HG02588 (cell line): Measurements from ENCODE around the gene PRKAR1B.
"Not testable (repeated sequence)": the region's sequence is repeated elsewhere in the genome, so short reads cannot be mapped to it uniquely, and the experiment has no call there.

Experiments
- ATAC-seq: cut with Tn5 transposase; IDR thresholded peaks from one replicate; pipeline ENCODE4 v1.9.1; 2021; ENCODE audit warnings: mild to moderate bottlenecking, moderate library complexity; ENCODE audit not compliant: unreplicated experiment

Gene PRKAR1B

DNA sequence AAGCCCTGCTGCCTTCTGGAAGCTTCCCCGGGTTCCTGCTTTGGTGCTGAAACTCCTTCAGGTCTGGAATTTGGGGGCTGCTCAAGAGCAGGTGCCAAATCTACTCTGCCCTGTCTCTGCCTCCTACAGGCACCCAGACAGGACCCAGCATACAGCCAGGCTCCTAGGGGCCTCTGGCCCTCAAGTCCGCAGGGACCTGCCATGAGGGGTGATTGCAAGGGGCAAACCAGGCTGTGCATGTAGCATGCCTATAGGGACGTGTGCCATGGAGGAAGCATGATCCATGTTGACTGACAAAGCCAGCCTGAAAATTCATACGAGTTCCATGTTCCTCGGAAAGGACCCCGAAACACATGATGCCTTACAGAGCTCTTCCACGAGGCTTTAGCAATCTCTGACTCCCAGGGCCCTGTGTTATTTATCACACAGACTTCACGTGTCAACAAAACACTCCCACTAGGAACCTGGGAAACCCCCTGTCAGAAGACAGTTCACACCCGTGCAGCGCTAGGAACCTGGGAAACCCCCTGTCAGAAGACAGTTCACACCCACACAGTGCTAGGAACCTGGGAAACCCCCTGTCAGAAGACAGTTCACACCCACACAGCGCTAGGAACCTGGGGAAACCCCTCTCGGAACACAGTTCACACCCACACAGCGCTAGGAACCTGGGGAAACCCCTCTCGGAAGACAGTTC is 75.9 kb downstream of the PRKAR1B start:
- ATAC-seq: no peak

DNA sequence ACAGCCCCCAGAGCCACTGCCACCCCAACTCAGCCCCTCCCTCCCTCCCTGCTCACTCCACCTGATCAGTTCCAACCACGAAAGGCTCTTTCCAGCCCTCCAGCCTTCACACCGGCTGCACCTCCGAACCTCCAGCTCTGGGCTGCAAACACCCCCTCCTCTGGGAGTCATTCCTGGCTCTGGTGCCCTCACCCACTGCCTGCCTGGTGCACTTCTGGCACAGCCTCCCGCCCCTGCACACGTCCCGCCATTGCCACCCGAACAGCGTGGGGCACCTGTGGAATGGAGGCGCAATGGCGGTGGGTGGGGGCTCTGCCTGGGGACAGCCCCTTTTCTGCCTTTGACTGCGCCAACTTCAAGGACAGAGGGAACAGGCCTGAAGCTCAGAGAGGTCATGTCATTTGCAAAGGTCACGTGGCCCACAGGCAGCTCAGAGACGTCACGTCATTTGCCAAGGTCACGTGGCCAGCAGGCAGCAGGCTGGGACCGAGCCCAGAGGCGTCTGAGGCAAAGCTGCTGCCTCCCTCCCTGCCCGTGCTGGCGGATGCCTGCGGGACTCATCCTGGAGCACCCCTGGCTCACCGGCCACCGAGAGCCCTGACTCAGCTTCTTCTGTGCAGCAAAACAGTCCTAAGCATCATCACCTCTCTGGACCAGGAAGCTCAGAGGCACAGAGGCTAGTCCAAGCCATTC is 76.6 kb downstream of the PRKAR1B start:
- ATAC-seq: no peak

DNA sequence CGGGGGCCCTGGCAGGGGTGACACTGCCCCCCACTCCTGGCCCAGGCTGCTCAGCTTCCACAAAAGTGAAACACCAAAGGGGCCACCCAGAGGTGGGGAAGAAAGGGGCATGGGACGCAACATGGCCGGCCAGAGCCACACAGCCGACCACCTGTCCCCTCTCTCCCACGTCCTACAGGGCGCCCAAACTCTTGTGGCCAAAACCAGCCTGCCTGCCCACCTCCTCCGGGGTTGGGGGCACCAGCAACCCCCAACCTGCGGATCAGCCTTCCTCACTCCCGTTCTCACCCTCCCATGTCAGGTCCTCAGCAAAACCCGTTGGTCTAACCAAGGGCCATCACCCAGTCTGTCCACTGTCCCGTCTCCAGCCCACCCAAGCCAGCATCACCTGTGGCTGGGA is 80.1 kb downstream of the PRKAR1B start:
- ATAC-seq: no peak

DNA sequence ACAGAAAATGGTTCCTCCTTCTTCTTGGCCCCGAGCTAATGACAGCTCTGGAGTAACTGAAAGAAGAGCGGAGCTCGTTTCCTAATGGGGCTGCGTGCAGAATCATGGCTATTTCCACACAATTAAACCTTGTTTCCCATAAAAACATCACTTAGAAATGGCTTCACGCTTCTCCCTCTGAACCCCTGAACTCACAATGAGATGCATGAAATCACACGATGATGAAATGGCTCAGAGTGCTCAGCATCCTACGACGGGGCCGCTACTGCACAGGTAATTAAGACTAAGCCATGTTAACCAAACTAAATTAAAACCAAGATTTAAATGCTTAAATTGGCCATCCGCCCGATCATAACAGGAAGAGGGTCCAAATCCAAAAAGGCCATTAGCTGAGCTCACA is 80.6 kb downstream of the PRKAR1B start:
- ATAC-seq: no peak

DNA sequence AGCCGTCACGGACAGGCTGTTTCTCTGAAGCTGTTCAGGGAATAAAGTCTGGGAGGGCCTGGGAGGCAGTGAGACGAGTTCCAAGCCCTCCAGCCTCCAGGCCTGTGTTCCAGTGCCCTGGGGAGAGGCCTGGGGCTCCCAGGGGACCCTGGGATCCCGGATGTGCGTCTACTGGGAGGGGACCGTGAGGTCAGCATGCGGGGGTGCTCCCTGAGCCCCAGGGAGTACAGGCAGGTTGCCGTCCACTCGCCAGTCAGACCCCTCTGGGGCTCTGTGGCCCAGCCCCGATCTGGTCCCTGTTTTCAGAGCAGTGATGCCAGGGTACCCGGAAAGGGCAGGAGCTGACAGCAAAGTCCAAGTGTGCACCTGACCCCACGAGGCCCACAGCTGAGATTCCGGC is 81.5 kb downstream of the PRKAR1B start:
- ATAC-seq: no peak

DNA sequence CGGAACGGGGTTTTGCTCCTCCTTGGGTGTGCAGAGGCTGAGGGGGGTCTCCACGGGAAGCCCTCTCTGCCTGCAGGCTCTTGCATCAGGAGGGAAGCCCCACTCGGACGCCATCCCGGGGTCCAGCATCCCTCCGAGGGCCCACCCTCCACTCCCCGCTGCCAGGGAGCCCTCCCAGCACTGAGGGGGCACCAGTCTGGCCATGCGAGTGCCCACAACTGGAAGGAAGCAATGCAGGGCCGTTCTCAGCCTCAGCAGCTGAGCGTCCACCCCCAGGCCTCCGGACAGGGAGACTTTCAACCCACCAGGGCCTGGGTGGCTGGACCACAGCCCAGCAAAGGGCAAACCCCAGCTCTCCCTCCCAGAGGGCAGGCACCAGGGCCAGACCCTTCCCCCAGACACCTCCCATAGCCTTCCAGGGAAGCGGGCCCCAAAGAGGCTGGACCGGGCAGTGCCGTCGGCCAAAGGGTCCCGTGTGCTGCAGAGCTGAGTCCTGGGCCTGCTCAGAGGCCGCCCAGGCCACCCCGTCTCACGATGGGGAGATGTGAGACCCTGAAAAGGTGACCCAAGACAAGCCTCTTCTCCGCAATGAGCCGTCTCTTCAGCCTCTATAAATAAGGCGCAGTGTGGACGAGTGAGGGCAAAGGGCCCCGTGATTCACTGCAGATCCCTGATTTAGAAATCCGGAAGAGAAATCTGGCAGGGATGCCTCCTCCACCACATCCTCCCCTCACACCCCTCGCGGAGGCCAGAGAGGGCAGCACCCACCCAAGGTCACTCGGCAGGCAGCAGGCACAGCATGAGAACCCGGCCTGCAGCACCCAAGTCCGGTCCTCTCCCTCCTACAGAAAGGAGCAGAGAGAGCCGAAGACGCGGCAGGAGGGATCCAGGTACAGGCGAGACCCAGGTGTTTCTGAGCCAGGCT is 82.4 kb downstream of the PRKAR1B start:
- ATAC-seq: no peak

DNA sequence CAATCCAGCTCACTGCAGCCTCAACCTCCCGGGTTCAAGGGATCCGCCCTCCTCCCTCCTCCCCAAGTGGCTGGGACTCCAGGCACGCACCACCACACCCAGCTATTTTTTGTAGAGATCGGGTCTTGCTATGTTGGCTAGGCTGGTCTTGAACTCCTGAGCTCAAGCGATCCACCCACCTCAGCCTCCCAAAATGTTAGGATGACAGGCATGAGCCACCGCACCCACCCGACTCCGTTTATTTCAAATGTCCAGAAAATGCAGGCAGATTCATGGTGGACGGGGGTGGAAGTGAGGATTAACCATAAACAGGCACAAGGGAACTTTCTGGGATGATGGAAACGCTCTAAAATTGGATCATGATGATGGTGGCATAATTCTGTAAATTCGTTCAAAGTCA is 85.1 kb downstream of the PRKAR1B start:
- no peak for ATAC-seq

DNA sequence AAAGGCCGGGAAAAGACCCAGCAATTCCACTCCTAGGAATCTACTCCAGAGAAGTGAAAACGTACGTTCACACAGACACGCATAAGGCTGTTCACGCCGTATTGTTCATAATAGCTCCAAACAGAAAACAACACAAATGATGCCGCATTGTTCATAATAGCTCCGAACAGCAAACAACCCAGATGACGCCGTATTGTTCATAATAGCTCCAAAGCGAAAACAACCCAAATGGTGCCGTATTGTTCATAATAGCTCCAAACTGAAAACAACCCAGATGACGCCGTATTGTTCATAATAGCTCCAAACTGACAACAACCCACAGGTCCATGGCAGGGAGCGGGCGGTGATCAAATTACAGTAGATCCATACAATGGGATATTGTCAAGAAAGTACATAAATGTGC is 85.8 kb downstream of the PRKAR1B start:
- no peak for ATAC-seq

DNA sequence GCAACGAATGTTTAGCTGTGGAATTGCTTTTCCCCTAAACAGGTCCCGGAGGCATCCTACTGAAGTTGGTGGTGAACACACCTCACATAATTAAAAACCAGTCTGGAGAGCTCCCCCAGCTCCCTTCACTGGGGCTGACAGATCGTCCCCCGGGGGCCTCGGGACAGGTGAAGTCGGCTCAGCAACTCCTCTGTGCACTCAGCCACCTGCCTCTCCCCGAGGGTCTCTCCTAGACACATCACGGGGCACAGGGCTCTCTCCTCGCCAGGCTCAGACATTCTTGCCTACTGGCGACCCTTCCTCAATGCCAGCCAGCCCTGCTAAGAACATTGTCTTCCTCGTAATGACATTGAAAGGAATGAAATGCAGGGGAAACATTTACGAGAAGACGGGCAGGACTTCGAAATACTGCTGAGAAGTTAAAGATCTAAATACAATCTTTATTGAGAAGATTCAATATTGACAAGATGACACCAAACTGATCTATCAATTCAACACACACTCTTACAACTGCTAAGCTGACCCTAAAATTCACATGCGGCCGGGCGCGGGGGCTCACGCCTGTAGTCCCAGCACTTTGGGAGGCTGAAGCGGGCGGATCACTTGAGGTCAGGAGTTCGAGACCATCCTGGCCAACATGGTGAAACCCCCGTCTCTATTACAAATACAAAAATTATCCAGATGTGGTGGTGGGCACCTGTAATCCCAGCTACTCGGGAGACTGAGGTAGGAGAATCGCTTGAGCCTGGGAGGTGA is 88.6 kb downstream of the PRKAR1B start:
- no peak for ATAC-seq

DNA sequence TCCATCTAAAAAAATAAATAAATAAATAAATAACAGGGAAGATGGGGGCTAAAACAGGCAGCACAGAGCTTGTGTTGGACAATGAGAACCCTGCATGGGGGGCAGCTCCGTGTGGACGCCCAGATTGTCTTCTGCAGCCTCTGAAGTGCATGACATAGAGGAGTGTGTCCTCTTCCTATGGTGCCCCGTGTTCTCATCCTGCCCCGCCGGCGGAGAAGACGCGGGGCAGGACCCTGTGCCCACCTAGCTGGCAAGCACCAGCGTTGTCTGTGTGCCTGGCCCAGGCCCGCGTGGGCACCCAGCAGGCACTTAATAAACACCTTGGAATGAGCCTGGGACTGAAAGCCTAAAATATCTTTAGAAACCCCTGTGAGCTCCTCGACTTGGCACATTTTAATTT is 89.3 kb downstream of the PRKAR1B start:
- no peak for ATAC-seq

DNA sequence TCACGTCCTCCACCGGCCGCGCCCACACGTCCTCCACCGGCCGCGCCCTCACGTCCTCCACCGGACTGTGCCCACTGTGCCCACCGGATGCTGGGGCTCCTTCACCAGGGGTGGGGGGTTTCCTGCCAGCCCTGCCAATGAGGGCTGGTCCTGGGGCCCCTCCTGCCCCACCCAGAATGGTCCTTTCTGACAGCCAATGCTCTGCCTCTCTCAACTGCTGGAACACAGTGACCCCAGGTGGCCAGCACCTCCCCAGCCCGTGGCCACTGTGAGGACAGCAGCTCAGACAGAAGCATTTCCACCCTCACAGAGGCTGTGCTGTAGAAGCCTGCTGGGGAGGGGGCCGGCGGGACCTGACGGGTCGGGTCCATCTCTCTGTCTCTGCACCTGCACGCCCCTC is 90.7 kb downstream of the PRKAR1B start:
- no peak for ATAC-seq

DNA sequence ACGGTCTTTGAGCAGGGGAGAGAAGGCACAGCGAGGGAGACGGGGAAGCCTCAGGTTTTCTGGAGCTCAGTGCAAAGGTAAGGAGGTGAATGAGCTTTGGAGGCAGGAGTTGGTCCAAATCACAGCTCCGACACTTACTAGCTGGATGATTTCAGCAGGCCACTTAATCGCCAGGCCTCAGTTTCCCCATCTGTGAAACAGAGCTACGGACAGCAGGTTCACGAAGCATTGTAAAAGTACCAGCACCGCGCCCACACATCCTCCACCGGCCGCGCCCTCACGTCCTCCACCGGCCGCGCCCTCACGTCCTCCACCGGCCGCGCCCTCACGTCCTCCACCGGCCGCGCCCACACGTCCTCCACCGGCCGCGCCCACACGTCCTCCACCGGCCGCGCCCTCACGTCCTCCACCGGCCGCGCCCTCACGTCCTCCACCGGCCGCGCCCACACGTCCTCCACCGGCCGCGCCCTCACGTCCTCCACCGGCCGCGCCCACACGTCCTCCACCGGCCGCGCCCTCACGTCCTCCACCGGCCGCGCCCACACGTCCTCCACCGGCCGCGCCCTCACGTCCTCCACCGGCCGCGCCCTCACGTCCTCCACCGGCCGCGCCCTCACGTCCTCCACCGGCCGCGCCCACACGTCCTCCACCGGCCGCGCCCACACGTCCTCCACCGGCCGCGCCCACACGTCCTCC is 91.2 kb downstream of the PRKAR1B start:
- not testable (repeated sequence) for ATAC-seq

DNA sequence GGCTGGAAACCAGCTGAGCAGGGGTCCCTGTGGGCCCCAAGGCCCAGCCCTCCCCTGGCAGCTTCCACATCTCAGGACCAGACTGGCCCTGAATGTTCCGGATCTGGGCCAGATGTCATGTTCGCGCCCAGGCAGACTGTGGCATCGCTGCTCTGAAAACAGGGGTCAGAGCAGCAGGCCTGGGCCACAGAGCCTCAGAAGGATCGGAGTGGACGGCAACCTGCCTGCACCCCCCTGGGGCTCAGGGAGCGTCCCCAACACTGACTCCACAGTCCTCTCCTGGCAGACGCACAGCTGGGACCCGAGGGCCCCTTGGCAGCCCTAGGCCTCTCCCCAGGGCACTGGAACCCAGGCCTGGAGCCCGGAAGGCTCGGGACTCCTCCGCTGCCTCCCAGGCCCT is 91.9 kb downstream of the PRKAR1B start:
- ATAC-seq: no peak

DNA sequence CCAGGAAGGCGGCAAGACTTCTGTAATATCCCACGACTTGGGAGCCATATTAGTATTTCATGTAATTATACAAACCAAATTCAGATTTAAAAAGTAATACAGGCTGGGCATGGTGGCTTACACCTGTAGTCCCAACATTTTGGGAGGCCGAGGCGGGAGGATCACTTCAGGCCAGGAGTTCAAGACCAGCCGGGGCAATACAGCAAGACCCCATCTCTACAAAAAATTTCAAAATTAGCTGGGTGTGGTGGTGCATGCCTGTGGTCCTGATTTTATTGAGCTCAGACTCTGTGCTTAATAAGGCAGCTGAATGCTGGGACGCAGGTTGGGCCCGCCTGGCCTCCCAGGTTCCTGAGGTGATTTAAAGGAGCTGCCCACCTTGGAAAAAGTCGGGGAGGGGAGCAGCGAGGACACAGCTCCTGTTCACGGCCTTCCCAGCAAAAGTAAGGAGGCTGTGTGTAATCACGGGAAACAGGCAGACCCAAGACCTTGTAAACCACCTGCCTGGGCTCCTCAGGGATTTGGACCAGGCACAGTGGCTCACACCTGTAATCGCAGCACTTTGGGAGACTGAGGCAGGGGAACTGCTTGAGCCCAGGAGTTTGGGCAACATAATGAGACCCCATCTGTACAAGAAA is 93.6 kb downstream of the PRKAR1B start:
- ATAC-seq: no peak

DNA sequence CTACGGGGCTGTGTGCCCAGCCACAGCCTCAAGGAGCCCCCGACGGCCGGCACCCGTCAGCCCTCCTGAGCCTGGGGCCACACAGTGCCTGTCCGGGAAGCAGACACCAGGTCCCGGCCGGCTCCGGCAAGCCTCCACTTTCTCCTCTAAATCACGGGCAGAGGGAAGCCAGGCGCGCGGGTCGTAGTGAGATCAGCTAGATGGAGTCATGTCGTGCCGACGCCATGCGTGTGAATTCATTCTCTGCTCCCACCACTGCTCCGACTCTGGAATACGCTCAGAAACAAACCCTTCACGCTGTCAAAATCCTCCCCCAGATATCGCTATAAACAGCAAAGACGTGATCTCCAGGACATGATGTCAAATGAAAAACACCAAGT is 94.3 kb downstream of the PRKAR1B start:
- no peak for ATAC-seq

DNA sequence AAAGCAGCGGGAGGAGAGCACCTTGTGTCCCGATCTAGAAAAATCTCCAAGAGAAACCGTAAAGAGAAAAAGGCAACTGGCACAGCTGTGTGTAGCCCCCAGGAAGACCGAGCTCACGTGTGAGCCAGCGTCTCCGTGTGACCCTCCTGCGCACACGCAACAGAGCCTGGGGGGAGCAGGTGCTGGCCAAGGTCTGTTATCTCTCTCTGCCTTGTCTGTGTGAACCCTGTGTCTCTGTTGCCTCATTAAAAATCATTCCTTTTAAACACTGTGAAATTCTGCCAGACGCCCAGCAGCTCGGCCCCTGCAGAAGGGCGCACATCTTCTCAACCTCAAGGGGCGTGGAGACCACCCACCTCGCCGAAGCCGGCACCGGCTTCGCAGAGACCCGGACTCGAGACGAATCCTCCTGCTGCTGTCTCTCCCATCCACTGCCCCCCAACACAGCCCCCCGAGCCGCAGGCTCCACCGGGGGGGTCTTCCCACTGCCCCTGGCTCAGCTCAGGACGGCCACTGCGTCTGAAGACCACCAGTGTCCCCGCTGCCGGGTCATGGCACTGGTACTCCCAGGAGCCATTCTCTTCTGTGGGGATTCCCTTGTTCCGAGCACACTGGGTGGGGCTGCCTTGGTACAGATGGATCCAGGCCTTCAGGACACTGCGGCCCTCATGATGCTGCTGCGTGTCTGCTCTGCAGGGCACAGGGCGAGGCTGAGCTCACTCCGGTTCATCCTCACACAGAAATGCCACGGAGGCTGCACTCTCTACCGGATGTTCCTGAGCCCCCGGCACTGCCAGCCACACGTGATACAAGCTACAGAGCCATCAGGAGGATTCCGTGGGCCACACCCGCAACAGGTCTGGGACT is 94.9 kb downstream of the PRKAR1B start:
- no peak for ATAC-seq

DNA sequence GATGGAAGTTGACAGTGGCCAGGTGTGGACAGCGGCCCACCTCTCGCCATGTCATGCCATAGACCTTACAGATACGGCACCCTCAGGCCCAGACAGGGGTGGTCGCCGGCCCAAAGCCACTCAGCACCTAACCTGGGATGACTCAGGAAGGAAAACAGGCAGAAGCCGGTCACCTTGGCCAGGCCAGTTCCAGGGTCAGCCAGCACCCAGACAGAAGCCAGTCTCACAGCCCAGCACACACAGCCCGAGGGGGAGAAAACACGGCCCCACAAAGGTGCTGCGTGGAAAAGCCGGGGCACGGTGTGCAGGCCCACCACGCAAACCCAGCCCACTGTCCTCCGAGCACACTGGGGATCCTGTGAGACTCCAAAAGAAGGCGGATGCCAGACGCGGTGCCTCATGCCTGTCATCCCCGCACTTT is 95.8 kb downstream of the PRKAR1B start:
- ATAC-seq: no peak

DNA sequence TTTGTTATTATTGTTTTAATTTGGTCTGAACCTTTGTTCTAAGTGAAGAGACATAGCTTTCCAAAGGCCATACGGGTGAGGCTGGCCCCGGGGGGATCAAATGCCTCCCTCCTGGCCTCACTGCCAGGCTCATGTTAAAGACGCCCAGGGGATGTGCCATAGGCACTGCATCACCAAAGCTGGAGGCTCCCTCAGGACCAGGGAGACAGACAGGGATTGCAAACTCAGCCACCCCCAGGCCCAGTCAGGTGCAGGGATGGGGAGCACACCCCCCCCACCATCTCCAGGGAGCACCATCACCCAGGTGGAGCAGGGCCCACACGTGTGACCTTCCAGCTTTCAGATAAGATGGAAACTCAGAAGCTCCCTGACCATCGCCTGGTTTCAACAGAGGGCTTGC is 96.5 kb downstream of the PRKAR1B start:
- ATAC-seq: no peak

DNA sequence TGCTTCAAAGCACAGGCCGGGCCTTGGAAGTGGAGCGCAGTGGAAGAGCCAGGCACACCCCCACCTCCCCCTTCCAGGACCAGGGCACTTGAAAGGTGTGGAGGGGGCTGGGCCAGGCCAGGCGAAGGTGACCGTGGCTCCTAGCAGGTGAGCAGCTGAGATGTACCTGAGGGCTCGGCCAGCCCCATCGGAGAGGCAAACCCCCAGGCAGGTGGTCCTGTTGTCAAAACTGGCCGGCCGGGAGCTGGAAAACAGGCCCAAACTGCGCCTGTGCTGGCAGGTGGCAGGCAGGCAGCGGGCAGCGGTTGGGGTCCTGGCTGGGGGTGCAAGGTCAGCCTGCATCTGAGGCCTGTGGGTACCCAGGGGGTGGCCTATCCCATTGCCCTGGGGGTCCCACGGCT is 97.0 kb downstream of the PRKAR1B start:
- no peak for ATAC-seq
